H1 (cell line): Measurements from ENCODE around the gene ASIC1.

ENCODE experiments used
- EZH2 ChIP-seq: fragments of 200-600 bp; sonication (generic); IDR thresholded peaks from 2 replicates; pipeline ENCODE4 v1.7.1; 2012; ENCODE audit warnings: low read depth, mild to moderate bottlenecking, moderate library complexity, low read length, inconsistent platforms; ENCODE audit not compliant: severe bottlenecking
- MAFK ChIP-seq: IDR thresholded peaks from 2 replicates; pipeline ENCODE4 v1.6.1; 2012; ENCODE audit warnings: low read depth, mild to moderate bottlenecking, improper control_type of control experiment, low read length
- POLR2A ChIP-seq, 2 experiments: IDR thresholded peaks; 1 replicate in 1 of 2; 2 replicates in 1 of 2; pipeline ENCODE4 v1.6.1; 2011; ENCODE audit warnings: low read depth in 2 of 2, low read length in 2 of 2, mild to moderate bottlenecking in 2 of 2; ENCODE audit errors: control extremely low read depth in 1 of 2
- POLR2AphosphoS5 ChIP-seq: IDR thresholded peaks from 2 replicates; pipeline ENCODE4 v1.6.1; 2011; ENCODE audit warnings: low read depth, low read length
- RFX5 ChIP-seq: IDR thresholded peaks from 2 replicates; pipeline ENCODE4 v1.6.1; 2011; ENCODE audit warnings: low read depth, low read length, improper control_type of control experiment, borderline replicate concordance
- SP1 ChIP-seq: IDR thresholded peaks from 2 replicates; pipeline ENCODE4 v1.6.1; 2011; ENCODE audit warnings: low read depth, low read length
- TEAD4 ChIP-seq: IDR thresholded peaks from 2 replicates; pipeline ENCODE4 v1.6.1; 2012; ENCODE audit warnings: low read depth, low read length, inconsistent platforms, mixed read lengths
- TF ChIP-seq, protein P1 (sequence below), 3 experiments: IDR thresholded peaks; 1 replicate in 2 of 3; 2 replicates in 1 of 3; pipeline versions ENCODE4 v1.5.1 to v1.6.1; 2011; ENCODE audit warnings: low read length in 3 of 3, mild to moderate bottlenecking in 3 of 3, inconsistent platforms in 2 of 3, low read depth in 1 of 3, moderate library complexity in 1 of 3; ENCODE audit not compliant: insufficient read depth in 1 of 3; ENCODE audit errors: control extremely low read depth in 1 of 3

DNA sequence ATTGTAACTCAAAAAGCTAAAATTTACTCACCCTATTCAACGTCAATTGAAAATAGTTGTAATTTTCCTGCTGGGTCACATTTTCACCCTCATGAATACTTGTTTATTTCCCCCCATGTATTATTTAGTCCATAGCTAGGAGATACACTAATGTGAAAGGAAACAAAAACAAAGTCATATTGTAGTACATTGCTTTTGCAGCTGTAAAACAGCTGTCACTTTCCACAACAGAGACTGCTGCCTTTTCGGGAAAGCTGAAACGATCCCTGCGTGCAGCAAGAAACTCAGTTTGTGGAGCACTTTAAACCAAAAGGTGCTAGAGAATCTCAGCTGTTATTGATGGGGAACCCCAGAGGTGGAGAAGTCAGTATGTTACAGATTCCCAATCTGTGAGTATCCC lies 36.4 kb upstream of the ASIC1 start:
- TF ChIP-seq, protein P1, sequence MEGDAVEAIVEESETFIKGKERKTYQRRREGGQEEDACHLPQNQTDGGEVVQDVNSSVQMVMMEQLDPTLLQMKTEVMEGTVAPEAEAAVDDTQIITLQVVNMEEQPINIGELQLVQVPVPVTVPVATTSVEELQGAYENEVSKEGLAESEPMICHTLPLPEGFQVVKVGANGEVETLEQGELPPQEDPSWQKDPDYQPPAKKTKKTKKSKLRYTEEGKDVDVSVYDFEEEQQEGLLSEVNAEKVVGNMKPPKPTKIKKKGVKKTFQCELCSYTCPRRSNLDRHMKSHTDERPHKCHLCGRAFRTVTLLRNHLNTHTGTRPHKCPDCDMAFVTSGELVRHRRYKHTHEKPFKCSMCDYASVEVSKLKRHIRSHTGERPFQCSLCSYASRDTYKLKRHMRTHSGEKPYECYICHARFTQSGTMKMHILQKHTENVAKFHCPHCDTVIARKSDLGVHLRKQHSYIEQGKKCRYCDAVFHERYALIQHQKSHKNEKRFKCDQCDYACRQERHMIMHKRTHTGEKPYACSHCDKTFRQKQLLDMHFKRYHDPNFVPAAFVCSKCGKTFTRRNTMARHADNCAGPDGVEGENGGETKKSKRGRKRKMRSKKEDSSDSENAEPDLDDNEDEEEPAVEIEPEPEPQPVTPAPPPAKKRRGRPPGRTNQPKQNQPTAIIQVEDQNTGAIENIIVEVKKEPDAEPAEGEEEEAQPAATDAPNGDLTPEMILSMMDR (IDR thresholded peaks at IDR 0.05; ENCODE audit: control extremely low read depth in 1 of 3, insufficient read depth in 1 of 3, low read depth in 1 of 3, low read length in 3 of 3) = no peak
- no peak for TF ChIP-seq SP1
- no peak for TF ChIP-seq MAFK
- no peak for TF ChIP-seq POLR2A (IDR thresholded peaks at IDR 0.05; ENCODE audit: control extremely low read depth in 1 of 2, low read depth in 2 of 2, low read length in 2 of 2)
- TF ChIP-seq RFX5 = no peak
- no peak for TF ChIP-seq POLR2AphosphoS5
- TF ChIP-seq EZH2 = no peak
- TF ChIP-seq TEAD4 = no peak
